COLO829 (cell line): Measurements from ENCODE around the gene EZH1.
A peak's percentile ranks its signal among the peaks of the same experiment; 100 is the strongest.

Experiments
- DNase-seq: peaks from one replicate; pipeline ENCODE4 v3.0.0; 2012; ENCODE audit warnings: low spot score

Gene EZH1

GRCh38 chr17:42744806-42745617 lies at the start of gene EZH1:
Gene EZH1 (minus strand): TSS chr17:42745040. CDS start chr17:42728941, 16,099 bp downstream.
- DNase-seq: peak; percentile 99

GRCh38 chr17:42792545-42792944 lies 47.7 kb upstream of the EZH1 start:
- DNase-seq: no peak

GRCh38 chr17:42791948-42792347 lies 47.1 kb upstream of the EZH1 start:
- DNase-seq: no peak

GRCh38 chr17:42787266-42787665 lies 42.4 kb upstream of the EZH1 start:
- DNase-seq: no peak

GRCh38 chr17:42784811-42785592 lies 40.2 kb upstream of the EZH1 start:
- DNase-seq: no peak

GRCh38 chr17:42784409-42784808 lies 39.6 kb upstream of the EZH1 start:
- DNase-seq: no peak

GRCh38 chr17:42783791-42784138 lies 38.9 kb upstream of the EZH1 start:
- no peak for DNase-seq

GRCh38 chr17:42783062-42783790 lies 38.4 kb upstream of the EZH1 start:
- DNase-seq: no peak

- no peak for DNase-seq
These were observed 37.6 kb upstream of the EZH1 start for GRCh38 chr17:42782166-42783061.

GRCh38 chr17:42781639-42782165 lies 36.9 kb upstream of the EZH1 start:
- no peak for DNase-seq

GRCh38 chr17:42780851-42781638 lies 36.2 kb upstream of the EZH1 start:
- DNase-seq: no peak

GRCh38 chr17:42779936-42780850 lies 35.4 kb upstream of the EZH1 start, which contains the start of gene WNK4:
Gene WNK4 (plus strand): TSS chr17:42780610. CDS start chr17:42780699, 89 bp downstream.
- no peak for DNase-seq

- no peak for DNase-seq
These were observed 34.6 kb upstream of the EZH1 start for GRCh38 chr17:42779304-42779935.

GRCh38 chr17:42778570-42778969 lies 33.7 kb upstream of the EZH1 start:
- no peak for DNase-seq

- DNase-seq: no peak
These were observed 30.8 kb upstream of the EZH1 start for GRCh38 chr17:42775534-42776098.

- DNase-seq: no peak
These were observed 29.4 kb upstream of the EZH1 start for GRCh38 chr17:42774066-42774745.

GRCh38 chr17:42773290-42774035 lies 28.6 kb upstream of the EZH1 start, which contains the start of gene VPS25:
Gene VPS25 (plus strand): TSS chr17:42773449. CDS start chr17:42773476, 27 bp downstream.
- DNase-seq: peak; percentile 84
